HG02798 (cell line): ENCODE results near the gene ZXDC.

ENCODE experiments used
- ATAC-seq: cut with Tn5 transposase; IDR thresholded peaks from one replicate; pipeline ENCODE4 v1.9.1; 2021; ENCODE audit warnings: mild to moderate bottlenecking; ENCODE audit not compliant: unreplicated experiment, poor library complexity

Gene ZXDC

DNA sequence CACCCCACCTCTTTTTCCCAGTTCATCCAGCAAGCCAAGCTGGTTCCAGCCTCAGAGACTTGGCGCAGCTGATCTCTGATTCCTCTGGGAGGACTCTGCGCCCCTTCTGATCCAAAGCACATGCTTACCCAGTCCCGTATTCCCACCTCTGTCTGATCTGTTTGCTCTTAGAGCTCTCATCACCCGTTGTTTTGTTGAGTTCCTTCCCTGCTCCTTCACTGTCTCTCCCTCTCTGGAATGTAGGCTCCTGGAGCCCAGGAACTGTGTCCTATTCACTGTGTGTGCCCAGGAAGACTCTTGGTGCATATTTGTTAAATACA lies 1.3 kb upstream of the ZXDC start:
- ATAC-seq, result no peak

DNA sequence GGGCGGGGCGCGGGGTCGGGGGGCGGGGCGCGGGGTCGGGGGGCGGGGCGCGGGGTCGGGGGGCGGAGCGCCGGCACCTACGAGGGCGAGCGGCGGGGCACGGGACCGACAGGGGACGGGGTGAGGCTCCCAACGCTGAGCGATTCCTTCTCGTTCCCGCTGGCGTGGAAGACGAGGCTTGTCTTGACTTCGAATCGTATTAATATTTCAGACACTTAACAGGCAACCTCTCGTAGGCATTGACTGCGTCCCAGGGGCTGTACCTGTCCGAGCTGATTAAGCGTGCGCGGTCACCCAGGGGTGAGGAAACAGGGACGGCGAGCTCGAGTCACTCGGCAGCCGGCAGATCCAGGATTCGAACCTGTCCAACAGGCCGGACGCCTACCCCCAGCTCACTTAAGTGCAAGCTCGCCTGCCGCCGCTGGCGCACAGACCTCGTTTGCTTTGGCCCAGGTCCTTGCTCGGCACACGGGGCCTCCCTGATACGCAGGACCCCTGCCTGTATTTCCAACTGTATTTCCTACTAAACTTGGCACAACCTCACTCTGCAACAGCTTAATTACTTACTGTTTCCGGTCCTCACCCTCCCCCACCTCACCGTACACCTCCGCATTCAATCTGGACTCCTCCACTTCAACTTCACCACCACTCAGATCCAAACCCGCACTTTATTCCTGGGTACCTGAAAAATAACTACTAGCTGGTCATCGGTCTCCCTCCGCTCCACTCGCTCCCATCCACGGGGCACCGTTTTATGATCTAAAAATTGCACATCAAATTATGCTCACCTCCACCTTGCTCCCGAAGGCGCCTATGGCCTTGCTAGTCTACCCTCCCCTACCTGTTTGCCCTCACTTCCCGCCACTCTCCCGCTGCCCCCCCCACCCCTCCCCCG lies 722 bp upstream of the ZXDC start:
- ATAC-seq, result peak; percentile 29

- peak; percentile 18 for ATAC-seq
Observed at GRCh38 chr3:126474498-126475412, 936 bp downstream of the ZXDC start.

GRCh38 chr3:126473292-126474168 lies 2.2 kb downstream of the ZXDC start:
- no peak for ATAC-seq

- ATAC-seq, result no peak
Observed at GRCh38 chr3:126472277-126473006, 3.2 kb downstream of the ZXDC start.

- no peak for ATAC-seq
Observed at GRCh38 chr3:126469479-126469878, 6.2 kb downstream of the ZXDC start.

GRCh38 chr3:126468028-126468891 lies 7.4 kb downstream of the ZXDC start:
- no peak for ATAC-seq

- no peak for ATAC-seq
Observed at GRCh38 chr3:126467611-126467955, 8.1 kb downstream of the ZXDC start.

DNA sequence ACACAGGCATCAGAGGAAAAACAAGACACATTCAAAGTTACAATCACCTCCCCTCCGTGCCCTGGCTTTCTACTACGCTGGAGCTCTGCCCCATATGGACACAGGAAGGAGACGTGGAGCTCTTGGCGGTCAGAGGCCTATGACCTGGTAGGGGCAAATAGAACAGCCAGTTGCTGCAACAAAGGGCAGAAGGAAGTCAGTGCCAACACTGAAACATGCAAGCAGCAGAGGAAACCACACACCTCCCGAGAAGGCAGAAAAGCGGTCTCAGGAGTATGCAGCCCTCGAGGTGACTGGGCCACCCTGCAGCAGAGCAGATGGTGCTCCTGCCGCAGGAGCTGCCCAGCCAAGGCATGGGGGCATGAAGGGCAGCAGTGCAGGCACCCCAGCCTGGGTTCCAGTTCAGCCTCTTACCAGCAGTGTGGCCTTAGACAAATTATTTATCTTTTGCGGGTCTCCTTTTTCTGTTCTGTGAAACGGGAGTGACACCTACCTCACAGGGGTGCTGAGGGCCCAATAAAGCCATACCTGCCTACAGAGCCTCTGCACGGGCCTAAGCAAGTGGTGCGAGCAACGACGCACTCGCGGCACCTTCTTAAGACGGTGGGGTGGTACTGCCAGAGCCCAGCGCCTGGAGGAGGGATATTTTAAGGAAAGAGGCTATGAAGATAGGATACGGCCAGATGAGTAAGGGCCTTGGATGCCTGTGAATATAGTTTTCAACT lies 8.6 kb downstream of the ZXDC start:
- no peak for ATAC-seq

GRCh38 chr3:126465928-126466544 lies 9.7 kb downstream of the ZXDC start:
- ATAC-seq, result no peak

GRCh38 chr3:126464997-126465396 lies 10.7 kb downstream of the ZXDC start:
- no peak for ATAC-seq

DNA sequence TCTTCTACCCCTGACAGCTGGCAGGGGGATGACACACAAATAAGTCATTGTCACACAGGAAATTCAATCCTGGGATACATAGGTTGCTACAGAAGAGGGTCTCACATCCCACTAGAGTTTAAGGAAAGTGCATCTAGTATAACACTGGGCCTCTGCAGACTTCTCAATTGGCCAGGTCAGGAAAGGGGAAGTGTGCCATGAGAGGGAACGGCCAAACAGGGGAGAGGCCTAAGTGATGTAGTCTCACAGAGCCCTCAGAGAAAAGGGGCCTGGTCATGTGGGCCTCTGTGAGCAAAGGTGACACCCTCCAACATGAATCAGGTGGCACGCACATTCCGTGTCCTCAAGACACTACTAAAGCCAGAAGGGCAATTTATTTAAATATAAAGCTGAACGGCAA lies 11.2 kb downstream of the ZXDC start:
- no peak for ATAC-seq

GRCh38 chr3:126464093-126464492 lies 11.6 kb downstream of the ZXDC start:
- ATAC-seq, result no peak

DNA sequence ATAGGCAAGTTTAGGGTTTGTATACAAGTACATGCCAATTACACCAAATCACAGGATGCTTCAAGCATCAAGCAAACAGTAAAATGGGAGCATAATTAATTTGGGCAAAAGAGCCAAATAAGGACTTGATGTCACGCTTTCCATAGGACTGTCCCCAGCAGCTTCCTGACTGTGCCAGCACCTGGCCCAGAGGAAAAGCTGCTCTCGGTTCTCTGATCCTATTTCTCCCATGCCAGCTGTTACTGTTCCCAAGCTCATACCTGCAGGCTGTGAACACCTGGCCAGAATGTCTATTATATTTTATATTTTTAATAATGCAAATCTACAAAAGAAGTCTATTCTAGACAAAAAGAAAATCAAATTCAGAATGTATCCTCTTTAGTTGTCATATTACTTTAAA lies 12.2 kb downstream of the ZXDC start:
- ATAC-seq, result no peak

- ATAC-seq, result no peak
Observed at GRCh38 chr3:126461450-126462070, 14.1 kb downstream of the ZXDC start.

GRCh38 chr3:126460381-126460780 lies 15.3 kb downstream of the ZXDC start:
- ATAC-seq, result no peak

GRCh38 chr3:126459763-126460127 lies 15.9 kb downstream of the ZXDC start:
- no peak for ATAC-seq
